ENCODE results near the gene DDX1. TPM values are rescaled to one million over a fixed set of nuclear protein-coding genes. Genes with fewer than 3 reads are reported as not detected.

DDX1 gene
- total and polyA plus RNA-seq, 2 donors (not counting 1 experiment from before 2014, with no cell fraction given) = 13.2 to 52.6 TPM

- H3K9ac ChIP-seq (ENCODE audit: low read length) = no peak overlapping the region
- H3K27me3 ChIP-seq (replicated peaks in 1 of 4; ENCODE audit: control extremely low read depth in 1 of 4, control insufficient read depth in 3 of 4, insufficient read depth in 4 of 4, low read length in 3 of 4) = no peaks in the 10 kb centered on the region
- H2AFZ ChIP-seq (ENCODE audit: insufficient read depth, low read depth, low read length, poor library complexity, severe bottlenecking) = no peak overlapping the region
- H3K4me3 ChIP-seq (ENCODE audit: control extremely low read depth in 1 of 5, extremely low read depth in 1 of 5, insufficient read depth in 1 of 5, low read depth in 2 of 5, low read length in 4 of 5) = no peak overlapping the region
- Mint-ChIP-seq H3K9me3 (ENCODE audit: insufficient read depth) (no peaks in the 10 kb centered on the region), H3K4me3 (no peak overlapping the region), H3K4me1 (peaks cover 17% of the 10 kb centered on the region), H3K27me3 (no peaks in the 10 kb centered on the region), H3K27ac (no peak overlapping the region)
- WGBS (ENCODE audit: insufficient coverage) = 100% methylated on average over 2 of the region's 3 CpGs
- H3K9me3 ChIP-seq (ENCODE audit: control extremely low read depth in 1 of 3, control insufficient read depth in 2 of 3, insufficient read depth in 1 of 3, low read length in 2 of 3) = no peaks in the 10 kb centered on the region
- no peaks in the 10 kb centered on the region for H3K79me2 ChIP-seq (ENCODE audit: control insufficient read depth, insufficient read depth, low read length)
- no peak for DNase-seq
- ATAC-seq (ENCODE audit: low read depth) = no peak
- CTCF ChIA-PET = interaction anchor here (0.6 kb wide), 1 partner anchor 25 kb away, joined by 4 read pairs; no protein-coding TSS in a partner anchor
- TF ChIP-seq EZH2 (IDR thresholded peaks at IDR 0.05; ENCODE audit: borderline replicate concordance, insufficient read depth, low read depth, low read length, poor library complexity, severe bottlenecking) (no peak), CTCF (IDR thresholded peaks at IDR 0.05) (no peak)
- no peaks in the 10 kb centered on the region for H4K20me1 ChIP-seq (ENCODE audit: control insufficient read depth, insufficient read depth, low read length, poor library complexity, severe bottlenecking)
- intact Hi-C loops (cut with micrococcal nuclease) = no loop called here
- H3K4me1 ChIP-seq (ENCODE audit: control insufficient read depth in 2 of 2, insufficient read depth in 2 of 2, low read length in 2 of 2) = peaks cover 6 to 14% of the 10 kb centered on the region in 2 donors
- no peak overlapping the region for H3K4me2 ChIP-seq (replicated peaks; ENCODE audit: low read depth, low read length, poor library complexity, severe bottlenecking)
- H3K27ac ChIP-seq (ENCODE audit: low read length in 2 of 2) = no peak overlapping the region
- peaks cover 0 to 3% of the 10 kb centered on the region in 2 experiments for H3K36me3 ChIP-seq (replicated peaks in 1 of 2; ENCODE audit: control extremely low read depth in 1 of 2, control insufficient read depth in 1 of 2, extremely low read depth in 1 of 2, insufficient read depth in 2 of 2, low read length in 1 of 2)
- POLR2A ChIA-PET = no interaction called here
These were observed 48.6 kb upstream of the DDX1 start for GRCh38 chr2:15543053-15543452.

- H3K27me3 Mint-ChIP-seq = no peaks in the 10 kb centered on the region
- no peak overlapping the region for H3K27ac Mint-ChIP-seq
- ATAC-seq (ENCODE audit: low read depth) (no peak), DNase-seq (no peak)
- Histone ChIP-seq H3K4me1 (ENCODE audit: control insufficient read depth in 2 of 2, insufficient read depth in 2 of 2, low read length in 2 of 2) (peaks cover 6 to 14% of the 10 kb centered on the region in 2 donors), H3K9ac (ENCODE audit: low read length) (no peak overlapping the region), H3K27ac (ENCODE audit: low read length in 2 of 2) (no peak overlapping the region), H3K9me3 (ENCODE audit: control extremely low read depth in 1 of 3, control insufficient read depth in 2 of 3, insufficient read depth in 1 of 3, low read length in 2 of 3) (no peaks in the 10 kb centered on the region), H2AFZ (ENCODE audit: insufficient read depth, low read depth, low read length, poor library complexity, severe bottlenecking) (no peak overlapping the region), H3K79me2 (ENCODE audit: control insufficient read depth, insufficient read depth, low read length) (no peaks in the 10 kb centered on the region), H3K4me3 (ENCODE audit: control extremely low read depth in 1 of 5, extremely low read depth in 1 of 5, insufficient read depth in 1 of 5, low read depth in 2 of 5, low read length in 4 of 5) (no peak overlapping the region), H3K4me2 (replicated peaks; ENCODE audit: low read depth, low read length, poor library complexity, severe bottlenecking) (no peak overlapping the region), H3K27me3 (replicated peaks in 1 of 4; ENCODE audit: control extremely low read depth in 1 of 4, control insufficient read depth in 3 of 4, insufficient read depth in 4 of 4, low read length in 3 of 4) (no peaks in the 10 kb centered on the region), H4K20me1 (ENCODE audit: control insufficient read depth, insufficient read depth, low read length, poor library complexity, severe bottlenecking) (no peaks in the 10 kb centered on the region), H3K36me3 (replicated peaks in 1 of 2; ENCODE audit: control extremely low read depth in 1 of 2, control insufficient read depth in 1 of 2, extremely low read depth in 1 of 2, insufficient read depth in 2 of 2, low read length in 1 of 2) (peaks cover under 1 to 2% of the 10 kb centered on the region in 2 experiments)
- CTCF ChIA-PET = no interaction called here
- no peak overlapping the region for H3K4me3 Mint-ChIP-seq
- intact Hi-C loops (cut with micrococcal nuclease) = no loop called here
- H3K4me1 Mint-ChIP-seq = peaks cover 17% of the 10 kb centered on the region
- H3K9me3 Mint-ChIP-seq (ENCODE audit: insufficient read depth) = no peaks in the 10 kb centered on the region
- WGBS (ENCODE audit: insufficient coverage) = 83% methylated on average over 1 of the region's 6 CpGs
- POLR2A ChIA-PET = no interaction called here
- TF ChIP-seq EZH2 (IDR thresholded peaks at IDR 0.05; ENCODE audit: borderline replicate concordance, insufficient read depth, low read depth, low read length, poor library complexity, severe bottlenecking) = no peak
These were observed 48.1 kb upstream of the DDX1 start for GRCh38 chr2:15543541-15543940.
